ENCODE measurements around the gene EMD.

The EMD gene

DNA sequence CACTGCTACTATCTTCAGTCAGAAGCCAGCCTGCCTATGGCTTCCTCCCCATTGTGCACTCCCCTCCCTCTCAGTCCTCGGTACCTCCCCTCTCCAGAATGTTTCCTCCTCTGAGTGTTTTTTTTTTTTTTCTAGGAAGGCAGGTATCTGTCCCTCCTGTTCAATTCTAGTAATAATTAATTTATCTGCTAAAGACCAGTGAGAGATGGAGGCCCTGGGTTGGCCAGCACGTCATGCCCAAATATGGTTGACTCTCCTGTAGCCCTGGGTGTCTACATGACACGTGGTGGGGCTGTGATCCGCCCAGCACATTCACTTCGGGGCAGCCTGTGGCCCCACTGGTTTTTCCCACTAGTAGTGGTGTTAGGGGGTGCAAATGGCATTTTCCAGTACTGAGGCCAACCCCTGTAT lies 6.5 kb upstream of the EMD start:
- Histone ChIP-seq H3K9me3 (ENCODE audit: control insufficient read depth, insufficient read depth, low read length) (no peaks in the 10 kb centered on the region), H3K36me3 (ENCODE audit: insufficient read depth, low read length) (peaks cover 7% of the 10 kb centered on the region), H3K4me1 (ENCODE audit: insufficient read depth, low read length) (peaks cover 13% of the 10 kb centered on the region; the same call in 1 of the 2 replicates), H3K9ac (ENCODE audit: low read depth, low read length) (peak overlapping the region; percentile 61; the same call in 1 of the 2 replicates)

- H3K36me3 ChIP-seq (ENCODE audit: insufficient read depth, low read length), result no peaks in the 10 kb centered on the region; the same call in 1 of the 2 replicates
- H3K9ac ChIP-seq (ENCODE audit: low read depth, low read length), result peak overlapping the region; percentile 27; the same call in 1 of the 2 replicates
- H3K9me3 ChIP-seq (ENCODE audit: control insufficient read depth, insufficient read depth, low read length), result no peaks in the 10 kb centered on the region
- H3K4me1 ChIP-seq (ENCODE audit: insufficient read depth, low read length), result peaks cover 9% of the 10 kb centered on the region; the same call in 1 of the 2 replicates
Measured at GRCh38 chrX:154373340-154374306, 5.5 kb upstream of the EMD start.

GRCh38 chrX:154374313-154375155 lies 4.6 kb upstream of the EMD start, which contains the start of gene FLNA:
Gene FLNA, minus strand, starts transcription at chrX:154374634. Its CDS starts 3,389 bp downstream, at chrX:154371245.
- peaks cover 9% of the 10 kb centered on the region; the same call in 1 of the 2 replicates for H3K4me1 ChIP-seq (ENCODE audit: insufficient read depth, low read length)
- no peaks in the 10 kb centered on the region; the same call in 1 of the 2 replicates for H3K36me3 ChIP-seq (ENCODE audit: insufficient read depth, low read length)
- peak within 1 kb of the TSS; percentile 51 for H3K9ac ChIP-seq (ENCODE audit: low read depth, low read length)
- no peaks in the 10 kb centered on the region for H3K9me3 ChIP-seq (ENCODE audit: control insufficient read depth, insufficient read depth, low read length)

DNA sequence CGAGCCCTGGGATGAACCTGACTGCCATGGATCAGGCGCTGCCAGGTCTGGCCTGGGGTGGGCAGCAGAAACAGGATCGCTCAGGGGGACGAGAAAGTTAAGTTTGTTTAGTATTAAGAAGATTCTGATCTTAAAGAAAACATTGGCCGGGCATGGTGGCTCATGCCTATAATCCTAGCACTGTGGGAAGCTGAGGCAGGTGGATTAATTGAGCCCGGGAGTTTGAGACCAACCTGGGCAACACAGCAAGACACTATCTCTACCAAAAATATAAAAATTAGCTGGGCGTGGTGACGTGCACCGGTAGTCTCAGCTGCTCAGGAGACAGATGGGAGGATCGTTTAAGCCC lies 4.0 kb upstream of the EMD start:
- Histone ChIP-seq H3K9me3 (ENCODE audit: control insufficient read depth, insufficient read depth, low read length) (no peaks in the 10 kb centered on the region), H3K36me3 (ENCODE audit: insufficient read depth, low read length) (peaks cover under 1% of the 10 kb centered on the region; the same call in 1 of the 2 replicates), H3K4me1 (ENCODE audit: insufficient read depth, low read length) (peaks cover 9% of the 10 kb centered on the region; the same call in 1 of the 2 replicates), H3K9ac (ENCODE audit: low read depth, low read length) (peak overlapping the region; percentile 51; the same call in 1 of the 2 replicates)

GRCh38 chrX:154376774-154377173 lies 2.3 kb upstream of the EMD start:
- Histone ChIP-seq H3K9ac (ENCODE audit: low read depth, low read length) (no peak overlapping the region), H3K9me3 (ENCODE audit: control insufficient read depth, insufficient read depth, low read length) (no peaks in the 10 kb centered on the region), H3K36me3 (ENCODE audit: insufficient read depth, low read length) (peaks cover 7% of the 10 kb centered on the region), H3K4me1 (ENCODE audit: insufficient read depth, low read length) (peaks cover 20% of the 10 kb centered on the region)

DNA sequence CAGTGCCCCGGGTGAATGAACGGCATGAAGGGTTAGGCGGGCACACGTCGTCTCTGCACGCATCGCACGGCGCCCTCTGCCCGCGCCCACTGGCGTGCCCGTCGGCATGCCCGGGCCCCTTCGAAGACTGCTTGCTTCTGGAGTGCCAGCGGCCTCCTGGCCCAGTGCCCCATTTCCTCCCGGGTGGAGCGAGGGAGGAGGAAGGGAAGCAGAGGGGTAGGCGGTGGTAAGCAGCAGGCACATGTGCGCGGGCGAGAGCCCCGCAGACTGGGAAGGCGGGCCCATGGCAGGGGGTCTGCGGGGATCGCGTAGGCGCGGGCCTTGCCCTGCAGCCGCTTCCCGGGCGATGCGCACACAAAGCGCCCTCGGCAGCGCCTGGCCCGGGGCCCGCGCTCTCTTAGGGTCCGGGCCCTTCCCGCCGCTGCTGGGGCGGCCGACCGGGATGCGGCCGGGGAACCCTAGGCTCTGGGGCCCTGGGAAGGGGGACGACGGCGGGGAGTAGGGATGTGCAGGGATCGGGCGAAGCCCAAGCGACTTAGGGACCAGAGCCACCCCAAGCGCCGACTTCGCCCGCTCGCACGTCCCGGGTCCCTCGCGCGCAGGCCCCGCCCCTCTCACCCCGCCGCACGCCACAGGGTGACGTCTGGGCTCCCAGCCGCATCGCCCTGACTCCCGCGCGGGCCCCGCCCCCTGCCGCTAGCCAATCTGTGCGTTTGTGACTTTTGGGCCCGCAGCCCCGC lies 866 bp upstream of the EMD start:
- H3K4me1 ChIP-seq (ENCODE audit: insufficient read depth, low read length), result peaks cover 12% of the 10 kb centered on the region
- H3K9me3 ChIP-seq (ENCODE audit: control insufficient read depth, insufficient read depth, low read length), result no peaks in the 10 kb centered on the region
- peak overlapping the region; percentile 62 for H3K9ac ChIP-seq (ENCODE audit: low read depth, low read length)
- peaks cover 7% of the 10 kb centered on the region for H3K36me3 ChIP-seq (ENCODE audit: insufficient read depth, low read length)

DNA sequence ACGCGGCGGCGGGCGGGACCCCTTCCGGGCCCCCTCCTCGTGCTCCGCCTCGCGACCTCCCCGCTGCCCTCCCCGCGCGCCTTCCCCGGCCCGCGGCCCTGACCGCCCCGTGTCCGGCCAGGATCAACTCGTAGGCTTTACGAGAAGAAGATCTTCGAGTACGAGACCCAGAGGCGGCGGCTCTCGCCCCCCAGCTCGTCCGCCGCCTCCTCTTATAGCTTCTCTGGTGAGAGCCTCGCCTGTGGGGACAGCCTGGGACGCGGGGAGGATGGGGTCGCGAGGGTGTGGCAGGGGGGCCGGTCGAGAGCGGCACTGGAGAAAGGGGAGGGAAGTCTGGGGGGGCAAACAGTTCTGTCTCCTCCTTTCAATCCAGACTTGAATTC lies 465 bp downstream of the EMD start:
- Histone ChIP-seq H3K4me1 (ENCODE audit: insufficient read depth, low read length) (peaks cover 12% of the 10 kb centered on the region), H3K36me3 (ENCODE audit: insufficient read depth, low read length) (peaks cover 7% of the 10 kb centered on the region), H3K9ac (ENCODE audit: low read depth, low read length) (peak overlapping the region; percentile 74), H3K9me3 (ENCODE audit: control insufficient read depth, insufficient read depth, low read length) (no peaks in the 10 kb centered on the region)

GRCh38 chrX:154380153-154380552 lies 1.1 kb downstream of the EMD start:
- no peaks in the 10 kb centered on the region for H3K9me3 ChIP-seq (ENCODE audit: control insufficient read depth, insufficient read depth, low read length)
- H3K4me1 ChIP-seq (ENCODE audit: insufficient read depth, low read length), result peaks cover 12% of the 10 kb centered on the region
- H3K9ac ChIP-seq (ENCODE audit: low read depth, low read length), result peak overlapping the region; percentile 74
- H3K36me3 ChIP-seq (ENCODE audit: insufficient read depth, low read length), result peaks cover 7% of the 10 kb centered on the region

DNA sequence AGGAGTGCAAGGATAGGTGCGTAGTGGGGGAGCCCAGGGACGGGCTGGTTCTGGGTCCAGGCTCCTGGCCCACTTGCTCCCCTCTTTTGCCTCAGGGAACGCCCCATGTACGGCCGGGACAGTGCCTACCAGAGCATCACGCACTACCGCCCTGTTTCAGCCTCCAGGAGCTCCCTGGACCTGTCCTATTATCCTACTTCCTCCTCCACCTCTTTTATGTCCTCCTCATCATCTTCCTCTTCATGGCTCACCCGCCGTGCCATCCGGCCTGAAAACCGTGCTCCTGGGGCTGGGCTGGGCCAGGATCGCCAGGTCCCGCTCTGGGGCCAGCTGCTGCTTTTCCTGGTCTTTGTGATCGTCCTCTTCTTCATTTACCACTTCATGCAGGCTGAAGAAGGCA lies 1.7 kb downstream of the EMD start:
- Histone ChIP-seq H3K9me3 (ENCODE audit: control insufficient read depth, insufficient read depth, low read length) (no peaks in the 10 kb centered on the region), H3K36me3 (ENCODE audit: insufficient read depth, low read length) (peaks cover 7% of the 10 kb centered on the region), H3K9ac (ENCODE audit: low read depth, low read length) (peak overlapping the region; percentile 74; the same call in 1 of the 2 replicates), H3K4me1 (ENCODE audit: insufficient read depth, low read length) (peaks cover 12% of the 10 kb centered on the region)

DNA sequence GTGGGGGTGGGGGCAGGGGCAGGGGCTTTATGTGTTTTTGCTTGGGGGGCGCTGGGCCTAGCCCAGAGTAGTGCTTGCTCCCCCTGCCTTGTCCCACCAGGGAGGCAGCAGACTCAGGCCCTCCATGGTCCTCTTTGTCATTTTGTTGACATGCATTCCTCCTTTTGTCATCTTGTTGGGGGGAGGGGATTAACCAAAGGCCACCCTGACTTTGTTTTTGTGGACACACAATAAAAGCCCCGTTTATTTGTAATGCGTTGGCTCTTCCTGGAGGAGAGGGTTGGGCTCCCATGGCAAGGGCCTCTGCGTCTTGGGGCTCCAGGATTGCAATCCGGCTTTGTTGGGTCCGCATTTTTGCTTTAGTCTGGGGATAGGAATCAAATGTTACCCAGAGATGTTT lies 2.2 kb downstream of the EMD start:
- no peak overlapping the region for H3K9ac ChIP-seq (ENCODE audit: low read depth, low read length)
- H3K36me3 ChIP-seq (ENCODE audit: insufficient read depth, low read length), result peaks cover 7% of the 10 kb centered on the region

GRCh38 chrX:154382483-154383069 lies 3.5 kb downstream of the EMD start:
- no peak overlapping the region for H3K9ac ChIP-seq (ENCODE audit: low read depth, low read length)
- peaks cover 7% of the 10 kb centered on the region for H3K36me3 ChIP-seq (ENCODE audit: insufficient read depth, low read length)
- H3K4me1 ChIP-seq (ENCODE audit: insufficient read depth, low read length), result peaks cover 12% of the 10 kb centered on the region
- no peaks in the 10 kb centered on the region for H3K9me3 ChIP-seq (ENCODE audit: control insufficient read depth, insufficient read depth, low read length)

More for the DNA sequence above, 2.2 kb downstream of the EMD start:
- no peaks in the 10 kb centered on the region for H3K9me3 ChIP-seq (ENCODE audit: control insufficient read depth, insufficient read depth, low read length)
- H3K4me1 ChIP-seq (ENCODE audit: insufficient read depth, low read length), result peaks cover 12% of the 10 kb centered on the region

GRCh38 chrX:154383359-154384283 lies 4.5 kb downstream of the EMD start:
- H3K9ac ChIP-seq (ENCODE audit: low read depth, low read length), result no peak overlapping the region
- peaks cover 7% of the 10 kb centered on the region for H3K36me3 ChIP-seq (ENCODE audit: insufficient read depth, low read length)
- H3K9me3 ChIP-seq (ENCODE audit: control insufficient read depth, insufficient read depth, low read length), result no peaks in the 10 kb centered on the region
- peaks cover 12% of the 10 kb centered on the region for H3K4me1 ChIP-seq (ENCODE audit: insufficient read depth, low read length)

Data from ES-I3 (cell line).